Neural progenitor cell (in vitro differentiated cells): ENCODE measurements around the gene SEMA3G. TPM values are rescaled to one million over a fixed set of nuclear protein-coding genes. Genes with fewer than 3 reads are reported as not detected.

Source experiments
- DNase-seq: peaks from one replicate; pipeline ENCODE4 v3.0.0-alpha.2; 2016; ENCODE audit warnings: low spot score
- H2AFZ ChIP-seq: fragments of 200-600 bp; sonication (generic); replicated peaks from 2 replicates; pipeline ENCODE4 v1.6.1; 2016; ENCODE audit warnings: antibody characterized with exemption
- H3F3A ChIP-seq: fragments of 200-600 bp; sonication (generic); 2 replicates; pipeline ENCODE4 v1.6.1; 2016; ENCODE audit warnings: antibody characterized with exemption, low read depth
- H3K27ac ChIP-seq: fragments of 200-600 bp; sonication (generic); 2 replicates; pipeline ENCODE4 v1.5.1; 2016; ENCODE audit warnings: mild to moderate bottlenecking
- H3K27me3 ChIP-seq: fragments of 200-600 bp; sonication (generic); 2 replicates; pipeline ENCODE4 v1.6.1; 2016; ENCODE audit warnings: mild to moderate bottlenecking, moderate library complexity
- H3K36me3 ChIP-seq: fragments of 200-600 bp; sonication (generic); 2 replicates; pipeline ENCODE4 v1.5.1; 2016
- H3K4me1 ChIP-seq: fragments of 200-600 bp; sonication (generic); 2 replicates; pipeline ENCODE4 v1.6.1; 2016; ENCODE audit warnings: mixed run types
- H3K4me2 ChIP-seq: fragments of 200-600 bp; sonication (generic); 2 replicates; pipeline ENCODE4 v1.6.1; 2016
- H3K4me3 ChIP-seq: fragments of 200-600 bp; sonication (generic); 2 replicates; pipeline ENCODE4 v1.5.1; 2016
- H3K79me2 ChIP-seq: fragments of 200-600 bp; sonication (generic); 2 replicates; pipeline ENCODE4 v1.6.1; 2016; ENCODE audit warnings: low read depth
- H3K9ac ChIP-seq: fragments of 200-600 bp; sonication (generic); 2 replicates; pipeline ENCODE4 v1.6.1; 2016
- H3K9me3 ChIP-seq: fragments of 200-600 bp; sonication (generic); 2 replicates; pipeline ENCODE4 v1.5.1; 2016; ENCODE audit warnings: low read depth
- H4K20me1 ChIP-seq: fragments of 200-600 bp; sonication (generic); 2 replicates; pipeline ENCODE4 v1.6.1; 2016; ENCODE audit warnings: low read depth
- H3K27ac Mint-ChIP-seq: 3 replicates; pipeline ENCODE4 v1.8.0; 2021; ENCODE audit warnings: mixed read lengths
- H3K27me3 Mint-ChIP-seq: 2 replicates; pipeline ENCODE4 v1.8.0; 2022; ENCODE audit warnings: low read depth, mild to moderate bottlenecking, inconsistent platforms, moderate library complexity, mixed read lengths; ENCODE audit not compliant: insufficient read depth
- H3K36me3 Mint-ChIP-seq: 3 replicates; pipeline ENCODE4 v1.8.0; 2021; ENCODE audit warnings: mixed read lengths
- H3K4me1 Mint-ChIP-seq: 3 replicates; pipeline ENCODE4 v1.8.0; 2021; ENCODE audit warnings: mixed read lengths
- H3K4me3 Mint-ChIP-seq: 3 replicates; pipeline ENCODE4 v1.8.0; 2021; ENCODE audit warnings: mild to moderate bottlenecking, moderate library complexity, mixed read lengths
- H3K9me3 Mint-ChIP-seq: 3 replicates; pipeline ENCODE4 v1.8.0; 2020; ENCODE audit warnings: mixed read lengths
- CTCF ChIP-seq: fragments of 200-600 bp; sonication (generic); IDR thresholded peaks from 2 replicates; pipeline ENCODE4 v1.5.1; 2017; ENCODE audit warnings: antibody characterized with exemption, mild to moderate bottlenecking
- EZH2 ChIP-seq: fragments of 200-600 bp; sonication (generic); IDR thresholded peaks from 2 replicates; pipeline ENCODE4 v1.6.1; 2017; ENCODE audit warnings: antibody characterized with exemption, mild to moderate bottlenecking, moderate library complexity
- EZH2phosphoT487 ChIP-seq: fragments of 200-600 bp; sonication (generic); IDR thresholded peaks from 2 replicates; pipeline ENCODE4 v1.6.1; 2017; ENCODE audit warnings: antibody characterized with exemption
- total RNA-seq: library from RNA; depleted of rRNA; stranded (reverse); fragments of >200 nt; gene quantifications from 2 replicates; pipeline ENCODE4 v1.2.3, GENCODE V29; 2015; ENCODE audit warnings: low replicate concordance

SEMA3G gene
- total RNA-seq, 1 donor from 2014 or later, result 0.79 TPM

- Histone ChIP-seq H3K27ac (peak overlapping the region; percentile 22), H3K4me2 (peak overlapping the region; percentile 99), H3K9me3 (no peaks in the 10 kb centered on the region), H3K4me1 (peaks cover 32% of the 10 kb centered on the region), H2AFZ (no peak overlapping the region), H3K27me3 (no peaks in the 10 kb centered on the region), H3K79me2 (peaks cover 55% of the 10 kb centered on the region), H4K20me1 (peaks cover 35% of the 10 kb centered on the region), H3K4me3 (peak overlapping the region; percentile 80), H3F3A (peaks cover 23% of the 10 kb centered on the region), H3K36me3 (peaks cover 23% of the 10 kb centered on the region), H3K9ac (peak overlapping the region; percentile 83)
- Mint-ChIP-seq H3K27ac (peak overlapping the region; percentile 58), H3K4me3 (peak overlapping the region; percentile 97), H3K27me3 (peaks cover 12% of the 10 kb centered on the region), H3K9me3 (no peaks in the 10 kb centered on the region), H3K36me3 (peaks cover 15% of the 10 kb centered on the region), H3K4me1 (peaks cover 38% of the 10 kb centered on the region)
- no peak for TF ChIP-seq EZH2phosphoT487
- no peak for TF ChIP-seq EZH2
- DNase-seq, result peak; percentile 52
These were observed 11.4 kb upstream of the SEMA3G start for GRCh38 chr3:52456169-52456799.

- no peak for TF ChIP-seq EZH2
- no peak for TF ChIP-seq EZH2phosphoT487
- no peak for TF ChIP-seq CTCF
- H3K4me3 Mint-ChIP-seq, result peak within 1 kb of the TSS; percentile 97
These were observed 10.6 kb upstream of the SEMA3G start, which contains the start of gene NISCH for GRCh38 chr3:52455283-52456168. Gene NISCH (plus strand): TSS chr3:52455604. CDS start chr3:52455642, 38 bp downstream.

GRCh38 chr3:52454938-52455282 is 10.0 kb upstream of the SEMA3G start:
- Histone ChIP-seq H3K4me2 (peak overlapping the region; percentile 99), H3K9me3 (no peaks in the 10 kb centered on the region), H3K9ac (no peak overlapping the region), H3K79me2 (peaks cover 43% of the 10 kb centered on the region), H3F3A (peaks cover 23% of the 10 kb centered on the region), H3K4me3 (peak overlapping the region; percentile 80), H3K27me3 (no peaks in the 10 kb centered on the region), H3K36me3 (peaks cover 16% of the 10 kb centered on the region), H3K4me1 (peaks cover 32% of the 10 kb centered on the region), H3K27ac (no peak overlapping the region), H4K20me1 (peaks cover 23% of the 10 kb centered on the region), H2AFZ (peak overlapping the region; percentile 65)
- no peaks in the 10 kb centered on the region for H3K9me3 Mint-ChIP-seq
- H3K27me3 Mint-ChIP-seq, result peaks cover 14% of the 10 kb centered on the region
- no peak for TF ChIP-seq EZH2phosphoT487
- TF ChIP-seq EZH2, result no peak
- no peak for TF ChIP-seq CTCF
- peak overlapping the region; percentile 97 for H3K4me3 Mint-ChIP-seq
- DNase-seq, result no peak
- H3K27ac Mint-ChIP-seq, result peak overlapping the region; percentile 87
- peaks cover 41% of the 10 kb centered on the region for H3K4me1 Mint-ChIP-seq
- H3K36me3 Mint-ChIP-seq, result peaks cover 14% of the 10 kb centered on the region

More at GRCh38 chr3:52455283-52456168, 10.6 kb upstream of the SEMA3G start, which contains the start of gene NISCH:
- Mint-ChIP-seq H3K9me3 (no peaks in the 10 kb centered on the region), H3K27ac (peak within 1 kb of the TSS; percentile 87), H3K4me1 (peaks cover 41% of the 10 kb centered on the region), H3K27me3 (peaks cover 14% of the 10 kb centered on the region), H3K36me3 (peaks cover 14% of the 10 kb centered on the region)
- Histone ChIP-seq H3K9me3 (no peaks in the 10 kb centered on the region), H4K20me1 (peaks cover 28% of the 10 kb centered on the region), H3K4me2 (peak within 1 kb of the TSS; percentile 99), H3K27ac (peak within 1 kb of the TSS; percentile 22), H3K4me3 (peak within 1 kb of the TSS; percentile 80), H3F3A (peaks cover 23% of the 10 kb centered on the region), H3K9ac (peak within 1 kb of the TSS; percentile 83), H3K79me2 (peaks cover 47% of the 10 kb centered on the region), H2AFZ (peak within 1 kb of the TSS; percentile 65), H3K4me1 (peaks cover 32% of the 10 kb centered on the region), H3K36me3 (peaks cover 18% of the 10 kb centered on the region), H3K27me3 (no peaks in the 10 kb centered on the region)
- peak; percentile 94 for DNase-seq
